ENCODE results near the gene EPB41L3. TPM values are rescaled to one million over a fixed set of nuclear protein-coding genes. Genes with fewer than 3 reads are reported as not detected.

Gene EPB41L3
- total and polyA plus RNA-seq, 12 donors: 36.5 to 236 (median 140) TPM

DNA sequence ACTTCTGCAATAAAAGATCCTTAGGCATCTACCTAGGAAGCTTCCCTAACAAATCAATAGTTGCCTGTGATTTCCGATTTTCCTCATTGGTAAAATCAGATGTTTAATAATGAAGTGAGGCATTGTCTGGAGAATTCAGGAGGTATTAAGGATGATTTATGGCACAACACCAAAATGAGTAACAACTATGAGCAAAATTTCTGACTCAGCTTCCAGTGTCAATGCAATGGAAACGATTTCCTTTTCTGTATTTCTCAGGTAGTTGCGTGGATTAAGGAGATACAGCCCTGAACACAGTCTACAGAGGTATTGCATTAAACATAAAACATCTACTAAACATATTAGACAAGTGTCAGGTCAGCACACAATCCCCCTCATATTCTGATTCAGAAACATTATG is 99.5 kb downstream of the EPB41L3 start:
- Histone ChIP-seq H3K36me3 (replicated peaks in 1 of 2) (no peaks in the 10 kb centered on the region), H3K27ac (no peak overlapping the region), H3K4me3 (no peak overlapping the region), H3K4me1 (replicated peaks in 1 of 2) (peaks cover 0 to under 1% of the 10 kb centered on the region in 2 donors), H3K9me3 (replicated peaks in 1 of 3) (no peaks in the 10 kb centered on the region), H3K27me3 (no peaks in the 10 kb centered on the region)
- WGBS, 4 donors: 35 to 63% (median 42%) methylated on average over 3 of the region's 3 CpGs
- no peak for TF ChIP-seq POLR2A (IDR thresholded peaks at IDR 0.05)
- DNase-seq: no peak
- intact Hi-C loops (cut with DNase I): no loop called here

DNA sequence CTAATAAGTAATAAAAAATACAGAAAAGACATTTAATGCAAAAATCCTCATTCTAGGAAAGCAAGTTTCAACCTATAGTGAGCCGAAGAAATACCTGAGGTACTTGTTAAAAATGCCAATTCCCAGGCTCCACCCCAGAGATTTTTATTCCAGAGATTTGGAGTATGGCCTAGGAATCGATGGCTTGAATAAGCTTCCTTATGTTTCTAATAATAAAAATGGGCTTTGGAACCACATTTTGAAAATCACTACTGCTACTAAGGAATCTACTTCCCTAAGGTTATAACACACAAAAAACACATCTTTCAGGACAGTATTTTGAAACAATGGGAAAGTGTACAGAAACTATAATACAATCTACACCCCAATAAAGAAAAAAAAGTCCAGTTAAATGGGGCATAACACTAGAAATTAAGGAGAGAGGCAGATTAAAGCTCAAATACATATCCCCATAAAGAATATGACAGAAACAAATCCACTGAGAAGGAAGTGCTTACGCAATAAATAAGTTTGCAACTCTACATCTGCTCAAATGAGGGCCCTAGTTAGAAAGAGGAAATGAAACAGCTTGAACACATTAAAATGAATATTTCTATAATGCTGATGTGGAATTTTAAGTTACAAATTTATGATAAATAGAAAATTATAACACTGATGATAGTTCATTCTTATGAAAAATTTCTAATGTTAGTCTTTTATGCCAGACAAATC is 103.7 kb downstream of the EPB41L3 start:
- peaks cover 0 to 10% of the 10 kb centered on the region in 2 donors for H3K4me1 ChIP-seq (replicated peaks in 1 of 2)
- no peaks in the 10 kb centered on the region for H3K36me3 ChIP-seq (replicated peaks in 1 of 2)
- no peak overlapping the region for H3K27ac ChIP-seq
- no peak for TF ChIP-seq POLR2A (IDR thresholded peaks at IDR 0.05)
- TF ChIP-seq, protein P1, sequence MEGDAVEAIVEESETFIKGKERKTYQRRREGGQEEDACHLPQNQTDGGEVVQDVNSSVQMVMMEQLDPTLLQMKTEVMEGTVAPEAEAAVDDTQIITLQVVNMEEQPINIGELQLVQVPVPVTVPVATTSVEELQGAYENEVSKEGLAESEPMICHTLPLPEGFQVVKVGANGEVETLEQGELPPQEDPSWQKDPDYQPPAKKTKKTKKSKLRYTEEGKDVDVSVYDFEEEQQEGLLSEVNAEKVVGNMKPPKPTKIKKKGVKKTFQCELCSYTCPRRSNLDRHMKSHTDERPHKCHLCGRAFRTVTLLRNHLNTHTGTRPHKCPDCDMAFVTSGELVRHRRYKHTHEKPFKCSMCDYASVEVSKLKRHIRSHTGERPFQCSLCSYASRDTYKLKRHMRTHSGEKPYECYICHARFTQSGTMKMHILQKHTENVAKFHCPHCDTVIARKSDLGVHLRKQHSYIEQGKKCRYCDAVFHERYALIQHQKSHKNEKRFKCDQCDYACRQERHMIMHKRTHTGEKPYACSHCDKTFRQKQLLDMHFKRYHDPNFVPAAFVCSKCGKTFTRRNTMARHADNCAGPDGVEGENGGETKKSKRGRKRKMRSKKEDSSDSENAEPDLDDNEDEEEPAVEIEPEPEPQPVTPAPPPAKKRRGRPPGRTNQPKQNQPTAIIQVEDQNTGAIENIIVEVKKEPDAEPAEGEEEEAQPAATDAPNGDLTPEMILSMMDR (IDR thresholded peaks at IDR 0.05): no peak
- H3K27me3 ChIP-seq: no peaks in the 10 kb centered on the region
- no peak for DNase-seq
- no peak overlapping the region for H3K4me3 ChIP-seq
- H3K9me3 ChIP-seq (replicated peaks in 1 of 3): no peaks in the 10 kb centered on the region
- WGBS, 4 donors: 75 to 91% (median 82%) methylated on average over 3 of the region's 3 CpGs
- intact Hi-C loops (cut with DNase I): no loop called here

GRCh38 chr18:5434425-5434824 is 109.4 kb downstream of the EPB41L3 start:
- H3K36me3 ChIP-seq (replicated peaks in 1 of 2): no peaks in the 10 kb centered on the region
- intact Hi-C loops (cut with DNase I): no loop called here
- peaks cover 0 to 10% of the 10 kb centered on the region in 2 donors for H3K4me1 ChIP-seq (replicated peaks in 1 of 2)
- DNase-seq: no peak
- WGBS, 4 donors: 94 to 95% (median 95%) methylated on average over 4 of the region's 4 CpGs
- no peaks in the 10 kb centered on the region for H3K27me3 ChIP-seq
- TF ChIP-seq POLR2A (IDR thresholded peaks at IDR 0.05): no peak
- TF ChIP-seq, protein P1 (IDR thresholded peaks at IDR 0.05): no peak
- H3K4me3 ChIP-seq: no peak overlapping the region
- H3K27ac ChIP-seq: no peak overlapping the region
- H3K9me3 ChIP-seq (replicated peaks in 1 of 3): no peaks in the 10 kb centered on the region

DNA sequence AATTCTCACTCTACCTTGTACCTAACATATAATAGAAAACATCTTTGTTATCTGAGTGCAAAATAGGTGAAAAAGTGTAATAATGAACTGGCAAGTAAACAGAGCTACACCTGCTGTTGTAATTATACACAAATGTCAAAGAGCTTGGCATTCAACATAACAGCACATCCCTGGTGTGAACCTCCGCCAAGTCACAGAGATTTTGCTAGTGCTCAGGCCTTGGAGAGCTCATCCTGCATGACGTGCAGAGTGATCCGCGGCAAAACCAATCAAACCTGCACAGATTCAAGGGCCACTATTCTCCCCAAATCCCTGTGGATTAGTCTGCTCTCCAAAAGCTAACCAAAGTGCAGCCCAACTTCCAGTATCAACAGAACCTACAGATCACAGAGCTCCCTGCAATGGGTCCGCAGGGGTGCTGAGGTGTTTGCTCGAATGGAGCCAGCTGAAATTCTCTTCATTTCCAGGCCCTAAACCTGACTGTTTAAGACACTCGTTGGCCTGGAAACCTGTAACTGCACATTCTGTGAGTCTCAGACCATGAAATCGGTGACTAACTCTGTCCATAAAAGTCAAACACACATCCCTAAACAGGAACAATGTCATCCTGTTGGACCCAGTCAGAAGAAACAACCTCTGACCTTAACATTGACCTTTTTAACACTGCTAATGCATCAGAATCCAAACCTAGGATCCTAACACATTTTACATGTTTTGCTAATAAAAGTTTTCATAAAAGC is 111.8 kb downstream of the EPB41L3 start:
- 76 to 81% (median 78%) methylated on average over 8 of the region's 8 CpGs for WGBS, 4 donors

More for the DNA sequence above, 111.8 kb downstream of the EPB41L3 start:
- no peak for DNase-seq
- Histone ChIP-seq H3K27ac (no peak overlapping the region), H3K4me3 (no peak overlapping the region), H3K27me3 (no peaks in the 10 kb centered on the region), H3K9me3 (replicated peaks in 1 of 3) (no peaks in the 10 kb centered on the region), H3K36me3 (replicated peaks in 1 of 2) (no peaks in the 10 kb centered on the region), H3K4me1 (replicated peaks in 1 of 2) (no peaks in the 10 kb centered on the region)
- intact Hi-C loops (cut with DNase I): no loop called here
- TF ChIP-seq, protein P1 (IDR thresholded peaks at IDR 0.05): no peak
- no peak for TF ChIP-seq POLR2A (IDR thresholded peaks at IDR 0.05)
